Ecto neural progenitor cell (in vitro differentiated cells): ENCODE results near the gene RNF223.
"Not testable (repeated sequence)": the region's sequence is repeated elsewhere in the genome, so short reads cannot be mapped to it uniquely, and the experiment has no call there.

Experiments used
- DNase-seq: peaks from one replicate; pipeline ENCODE4 v3.0.0-alpha.2; 2018; ENCODE audit warnings: low spot score

The RNF223 gene

DNA sequence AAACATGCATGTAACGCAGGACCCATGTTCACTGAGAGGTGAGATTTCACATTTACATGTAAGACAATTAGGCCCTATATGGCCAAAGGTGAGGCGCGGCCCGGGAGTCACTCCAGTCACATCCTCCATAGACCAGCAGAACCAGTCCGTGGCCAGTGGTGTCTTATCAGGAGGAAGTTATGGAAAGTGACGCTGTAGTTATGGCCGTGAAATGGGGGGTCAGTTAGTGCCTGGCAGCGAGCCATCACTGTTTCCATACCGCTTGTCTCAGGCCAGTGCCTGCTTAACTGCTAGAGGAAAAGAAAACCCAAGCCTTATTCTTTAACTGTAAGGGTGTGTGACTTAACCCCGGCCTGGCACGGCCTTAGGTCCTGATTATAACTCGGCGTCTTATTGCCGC is 35.6 kb upstream of the RNF223 start:
- DNase-seq, result no peak

DNA sequence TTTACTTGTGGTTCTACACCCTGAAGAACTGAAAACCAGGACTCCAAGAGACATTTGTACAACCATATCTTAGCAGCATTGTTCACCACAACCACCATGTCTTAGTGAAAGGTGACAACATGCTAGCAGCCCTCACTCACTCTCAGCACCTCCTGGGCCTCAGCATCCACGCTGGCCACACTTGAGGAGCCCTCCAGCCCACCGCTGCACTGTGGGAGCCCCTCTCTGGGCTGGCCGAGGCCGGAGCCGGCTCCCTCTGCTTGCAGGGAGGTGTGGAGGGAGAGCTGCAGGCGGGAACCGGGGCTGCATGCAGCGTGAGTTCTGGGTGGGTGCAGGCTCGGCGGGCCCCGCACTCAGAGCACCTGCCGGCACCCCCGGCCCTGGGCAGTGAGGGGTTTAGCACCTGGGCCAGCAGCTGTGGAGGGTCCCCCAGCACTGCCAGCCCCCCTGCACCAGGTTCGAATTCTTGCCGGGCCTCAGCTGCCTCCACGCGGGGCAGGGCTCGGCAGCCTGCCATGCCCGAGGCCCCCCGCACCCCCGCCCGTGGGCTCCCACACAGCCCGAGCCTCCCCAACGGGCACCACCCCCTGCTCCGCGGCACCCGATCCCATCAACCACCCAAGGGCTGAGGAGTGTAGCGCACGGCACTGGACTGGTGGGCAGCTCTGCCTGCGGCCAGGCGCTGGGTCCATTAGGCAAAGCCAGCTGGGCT is 32.6 kb upstream of the RNF223 start:
- DNase-seq, result no peak

DNA sequence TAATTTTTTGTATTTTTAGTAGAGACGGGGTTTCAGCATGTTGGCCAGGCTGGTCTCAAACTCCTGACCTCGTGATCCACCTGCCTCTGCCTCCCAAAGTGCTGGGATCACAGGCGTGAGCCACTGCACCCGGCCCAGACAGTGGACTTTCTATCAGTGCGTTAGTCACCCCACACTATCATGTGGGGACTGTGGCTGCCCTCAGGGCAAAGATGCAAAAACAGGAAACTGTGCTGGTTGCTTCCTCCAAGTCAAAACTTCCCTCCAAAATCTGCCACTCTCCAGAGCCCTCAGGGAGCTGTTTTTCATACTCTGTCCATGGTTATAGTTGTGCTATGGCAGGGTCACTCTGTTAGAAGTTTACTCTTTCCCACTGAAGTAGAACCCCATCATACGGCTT is 30.0 kb upstream of the RNF223 start:
- not testable (repeated sequence) for DNase-seq

DNA sequence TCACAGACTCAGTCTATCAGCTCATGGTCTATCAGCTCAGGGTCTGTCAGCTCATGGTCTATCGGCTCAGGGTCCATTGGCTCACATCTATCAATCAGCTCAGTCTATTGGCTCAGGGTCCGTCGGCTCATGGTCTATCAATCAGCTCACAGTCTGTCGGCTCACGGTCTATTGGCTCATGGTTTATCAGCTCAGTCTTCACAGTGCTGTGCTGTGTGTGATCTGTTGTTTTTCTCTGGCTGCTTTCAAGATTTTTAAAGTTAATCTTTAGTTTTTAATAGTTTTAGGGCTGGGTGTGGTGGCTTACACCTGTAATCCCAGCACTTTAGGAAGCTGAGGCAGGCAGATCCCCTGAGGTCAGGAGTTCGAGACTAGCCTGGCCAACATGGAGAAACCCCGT is 27.4 kb upstream of the RNF223 start:
- peak; percentile 19 for DNase-seq

DNA sequence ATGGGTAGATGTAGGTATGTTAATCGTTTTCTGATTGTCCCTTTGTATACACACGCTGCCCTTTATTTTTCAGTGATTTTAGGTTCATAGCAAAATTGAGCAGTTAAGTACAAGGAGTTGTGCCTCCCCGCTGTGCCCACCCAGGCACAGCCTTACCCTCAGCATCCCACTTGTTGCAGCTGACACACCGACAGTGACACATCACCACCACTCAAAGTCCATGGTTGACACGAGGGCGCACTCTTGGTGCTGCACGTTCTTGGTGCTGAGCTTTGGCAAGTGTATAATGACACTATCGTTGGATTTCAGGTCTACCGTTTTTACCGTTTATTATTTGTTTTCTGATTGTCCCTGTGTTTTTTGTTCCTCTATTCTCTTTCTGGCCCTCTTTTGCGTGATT is 26.2 kb upstream of the RNF223 start:
- DNase-seq, result peak; percentile 13

DNA sequence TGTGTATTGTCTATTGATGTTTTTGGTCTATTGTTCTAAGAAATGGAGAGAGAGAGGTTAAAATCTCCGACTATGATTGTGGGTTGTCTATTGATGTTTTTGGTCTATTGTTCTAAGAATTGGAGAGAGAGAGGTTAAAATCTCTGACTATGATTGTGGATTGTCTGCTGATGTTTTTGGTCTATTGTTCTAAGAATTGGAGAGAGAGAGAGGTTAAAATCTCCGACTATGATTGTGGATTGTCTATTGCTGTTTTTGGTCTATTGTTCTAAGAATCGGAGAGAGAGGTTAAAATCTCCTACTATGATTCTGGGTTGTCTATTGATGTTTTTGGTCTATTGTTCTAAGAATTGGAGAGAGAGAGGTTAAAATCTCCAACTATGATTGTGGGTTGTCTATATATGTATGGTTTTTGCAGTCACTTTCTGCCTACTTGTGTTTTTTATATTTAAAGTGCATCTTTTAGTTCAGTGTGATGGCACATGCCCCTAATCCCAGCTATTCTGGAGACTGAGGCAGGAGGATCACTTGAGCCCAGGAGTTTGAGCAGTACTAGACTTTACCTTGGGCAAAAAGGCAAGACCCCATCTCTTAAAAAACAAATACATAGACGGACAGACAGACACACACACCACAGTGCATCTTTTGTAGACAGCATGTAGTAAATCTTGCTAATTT is 25.5 kb upstream of the RNF223 start:
- DNase-seq, result peak; percentile 8

DNA sequence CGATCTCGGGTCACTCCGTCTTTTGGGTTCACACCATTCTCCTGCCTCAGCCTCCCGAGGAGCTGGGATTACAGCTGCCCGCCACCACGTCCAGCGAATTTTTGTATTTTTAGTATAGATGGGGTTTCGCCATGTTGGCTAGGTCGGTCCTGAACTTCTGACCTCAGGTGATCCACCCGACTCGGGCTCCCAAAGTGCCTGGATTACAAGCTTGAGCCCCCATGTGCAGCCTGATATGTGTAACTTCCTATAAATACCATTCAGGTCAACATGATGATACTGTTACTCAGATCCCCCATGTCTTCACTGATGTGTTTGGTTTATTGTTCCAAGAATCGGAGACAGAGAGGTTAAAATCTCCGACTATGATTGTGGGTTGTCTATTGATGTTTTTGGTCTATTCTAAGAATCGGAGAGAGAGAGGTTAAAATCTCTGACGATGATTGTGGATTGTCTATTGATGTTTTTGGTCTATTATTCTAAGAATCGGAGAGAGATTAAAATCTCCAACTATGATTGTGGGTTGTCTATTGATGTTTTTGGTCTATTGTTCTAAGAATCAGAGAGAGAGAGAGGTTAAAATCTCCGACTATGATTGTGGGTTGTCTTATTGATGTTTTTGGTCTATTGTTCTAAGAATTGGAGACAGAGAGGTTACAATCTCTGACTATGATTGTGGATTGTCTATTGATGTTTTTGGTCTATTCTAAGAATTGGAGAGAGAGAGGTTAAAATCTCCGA is 24.7 kb upstream of the RNF223 start:
- DNase-seq, result peak; percentile 2

DNA sequence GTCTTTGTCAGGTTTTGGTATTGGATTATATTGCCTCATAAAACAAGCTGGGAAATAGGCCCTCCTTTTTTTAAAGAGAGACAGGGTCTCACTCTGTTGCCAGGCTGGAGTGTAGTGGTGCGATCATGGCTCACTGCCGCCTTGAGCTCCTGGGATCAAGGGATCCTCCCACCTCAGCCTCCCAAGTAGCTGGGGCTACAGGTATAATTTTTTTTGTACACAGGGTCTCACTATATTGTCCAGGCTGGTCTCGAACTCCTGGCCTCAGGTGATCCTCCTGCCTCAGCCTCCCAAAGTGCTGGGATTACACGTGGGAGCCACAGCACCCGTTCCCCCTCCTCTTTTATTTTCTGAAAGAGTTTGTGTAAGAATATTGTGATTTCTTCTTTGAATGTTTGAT is 22.0 kb upstream of the RNF223 start:
- peak; percentile 21 for DNase-seq

DNA sequence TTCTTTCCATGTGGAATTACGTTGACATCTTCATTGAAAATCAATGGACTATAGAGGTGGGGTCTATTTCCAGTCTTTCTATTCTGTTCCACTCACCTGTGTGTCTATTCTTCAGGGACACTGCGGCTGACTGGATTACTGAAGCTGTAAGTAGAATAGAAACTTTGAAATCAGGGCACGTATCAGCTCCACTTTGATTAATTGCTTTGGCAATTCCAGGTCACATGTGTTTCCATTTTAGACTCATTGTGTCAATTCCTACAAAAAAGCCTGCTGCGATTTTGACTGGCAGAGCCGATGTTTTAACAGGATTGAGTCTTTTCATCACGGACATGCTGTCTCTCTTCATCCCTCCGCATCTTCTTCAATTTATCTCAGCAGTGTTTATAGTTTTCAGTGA is 20.9 kb upstream of the RNF223 start:
- peak; percentile 1 for DNase-seq

DNA sequence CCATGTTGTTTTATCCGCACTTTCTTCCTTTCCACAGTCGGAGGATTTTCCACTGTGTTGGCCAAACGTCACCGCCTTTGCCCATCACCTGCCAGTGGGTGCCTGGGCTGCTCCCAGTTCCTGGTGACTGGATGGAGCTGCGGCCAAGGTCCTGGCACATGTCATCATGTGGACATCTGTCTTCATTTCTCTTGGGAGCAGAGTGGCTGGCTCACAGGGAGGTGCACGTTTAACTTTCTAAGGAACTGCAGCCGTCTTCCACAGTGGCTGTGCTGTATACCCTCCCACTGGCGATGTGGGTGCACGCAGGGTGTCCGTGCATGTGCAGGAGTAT is 19.5 kb upstream of the RNF223 start:
- DNase-seq, result peak; percentile 28

DNA sequence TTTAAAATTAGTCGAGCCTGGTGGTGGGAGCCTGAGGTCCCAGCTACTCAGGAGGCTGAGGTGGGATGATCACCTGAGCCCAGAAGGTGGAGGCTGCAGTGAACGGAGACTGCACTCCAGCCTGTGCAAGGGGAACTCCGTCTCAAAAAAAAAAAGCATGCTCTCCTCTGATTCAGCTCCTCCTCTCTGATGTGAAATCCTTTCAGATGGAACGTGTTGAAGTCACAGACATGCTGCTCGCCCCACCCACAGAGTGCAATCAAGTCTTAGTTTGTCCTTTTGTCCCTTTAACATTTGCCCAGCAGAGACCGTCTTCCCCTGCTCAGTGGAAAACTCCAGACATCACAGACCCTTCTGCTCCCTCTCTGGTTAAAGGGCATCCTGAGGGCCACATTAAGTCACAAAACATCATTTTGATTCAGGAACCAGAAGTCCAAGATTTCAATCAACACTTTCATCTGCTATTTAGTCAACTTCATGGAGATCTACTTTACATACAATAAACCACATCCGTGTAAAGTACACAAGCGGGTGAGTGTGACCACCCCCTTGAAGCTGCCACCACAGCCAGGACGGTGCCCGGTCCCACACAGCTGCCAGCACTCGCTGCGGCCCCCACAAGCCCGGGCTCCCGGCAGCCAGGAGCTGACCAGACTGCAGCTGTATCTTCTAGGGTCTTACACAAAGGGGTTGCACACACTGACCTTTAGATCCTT is 18.9 kb upstream of the RNF223 start:
- DNase-seq, result peak; percentile 27

DNA sequence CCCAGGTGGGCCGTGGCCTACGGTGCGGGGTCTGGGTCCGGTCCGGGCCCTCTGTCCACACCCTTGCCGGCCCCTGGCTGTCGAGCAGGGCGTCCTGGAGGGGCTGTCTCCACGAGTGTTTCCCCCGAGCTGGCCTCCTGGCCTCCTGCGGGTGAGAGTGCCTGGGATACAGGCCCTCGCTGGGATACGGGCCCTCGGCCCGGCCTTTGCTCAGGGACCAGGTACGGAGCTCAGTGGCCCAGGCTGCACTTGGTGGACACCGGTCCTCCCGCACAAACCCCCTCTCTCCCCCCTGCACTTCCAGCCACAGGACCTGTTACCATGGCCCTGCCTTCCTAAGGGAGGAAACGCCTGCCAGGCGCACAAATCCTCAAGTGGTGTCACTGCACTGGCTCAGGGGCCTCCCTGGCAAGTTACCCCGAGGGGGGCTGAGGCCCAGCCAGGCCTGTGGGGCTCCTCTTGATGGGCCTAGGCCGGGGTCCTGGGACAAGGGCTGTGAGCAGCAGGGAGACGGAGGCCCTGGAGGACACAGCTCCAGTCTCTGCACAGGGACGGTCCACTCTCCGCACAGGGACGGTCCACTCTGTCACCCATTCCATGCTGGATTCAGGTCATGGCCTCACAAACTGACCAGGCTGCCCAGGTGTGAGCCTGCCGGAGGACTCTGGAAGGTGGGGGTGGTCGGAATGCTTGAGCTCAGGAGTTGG is 18.2 kb upstream of the RNF223 start:
- peak; percentile 31 for DNase-seq

DNA sequence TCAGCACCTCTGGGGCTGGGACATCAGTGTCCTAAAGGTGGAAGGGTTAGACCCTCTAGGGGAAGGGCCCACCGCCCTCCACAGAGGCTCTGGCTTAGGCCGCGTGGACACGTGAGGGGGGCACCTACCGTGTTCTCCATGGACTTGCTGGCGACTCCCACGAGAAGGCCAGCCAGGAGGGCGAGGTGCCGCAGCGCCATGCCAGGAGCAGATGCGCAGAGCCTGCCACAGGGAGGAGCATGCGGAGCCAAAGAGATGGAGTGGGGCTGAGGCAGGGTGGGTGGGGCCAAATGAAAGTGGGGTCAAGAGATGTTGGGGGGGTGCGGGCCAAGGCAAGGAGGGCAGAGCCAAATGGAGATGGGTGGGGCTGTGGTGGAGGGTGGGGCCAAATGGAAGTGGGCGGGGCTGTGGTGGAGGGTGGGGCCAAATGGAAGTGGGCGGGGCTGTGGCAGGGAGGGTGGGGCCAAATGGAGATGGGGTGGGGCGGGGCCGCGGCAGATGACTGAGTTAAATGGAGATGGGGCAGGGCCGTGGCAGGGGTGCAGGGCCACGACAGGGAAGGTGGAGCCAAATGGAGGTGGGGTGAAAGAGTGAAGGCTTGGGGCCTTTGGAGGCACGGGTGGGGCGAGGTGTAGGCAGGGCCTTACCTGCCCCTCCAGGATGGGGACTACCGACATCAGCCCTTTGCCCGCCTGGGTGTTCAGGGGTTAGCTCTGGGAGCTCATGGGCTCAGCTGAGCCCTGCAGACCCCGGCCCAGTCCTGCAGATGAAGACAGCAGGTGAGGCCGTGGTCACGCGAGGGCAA is 17.4 kb upstream of the RNF223 start:
- peak; percentile 39 for DNase-seq

DNA sequence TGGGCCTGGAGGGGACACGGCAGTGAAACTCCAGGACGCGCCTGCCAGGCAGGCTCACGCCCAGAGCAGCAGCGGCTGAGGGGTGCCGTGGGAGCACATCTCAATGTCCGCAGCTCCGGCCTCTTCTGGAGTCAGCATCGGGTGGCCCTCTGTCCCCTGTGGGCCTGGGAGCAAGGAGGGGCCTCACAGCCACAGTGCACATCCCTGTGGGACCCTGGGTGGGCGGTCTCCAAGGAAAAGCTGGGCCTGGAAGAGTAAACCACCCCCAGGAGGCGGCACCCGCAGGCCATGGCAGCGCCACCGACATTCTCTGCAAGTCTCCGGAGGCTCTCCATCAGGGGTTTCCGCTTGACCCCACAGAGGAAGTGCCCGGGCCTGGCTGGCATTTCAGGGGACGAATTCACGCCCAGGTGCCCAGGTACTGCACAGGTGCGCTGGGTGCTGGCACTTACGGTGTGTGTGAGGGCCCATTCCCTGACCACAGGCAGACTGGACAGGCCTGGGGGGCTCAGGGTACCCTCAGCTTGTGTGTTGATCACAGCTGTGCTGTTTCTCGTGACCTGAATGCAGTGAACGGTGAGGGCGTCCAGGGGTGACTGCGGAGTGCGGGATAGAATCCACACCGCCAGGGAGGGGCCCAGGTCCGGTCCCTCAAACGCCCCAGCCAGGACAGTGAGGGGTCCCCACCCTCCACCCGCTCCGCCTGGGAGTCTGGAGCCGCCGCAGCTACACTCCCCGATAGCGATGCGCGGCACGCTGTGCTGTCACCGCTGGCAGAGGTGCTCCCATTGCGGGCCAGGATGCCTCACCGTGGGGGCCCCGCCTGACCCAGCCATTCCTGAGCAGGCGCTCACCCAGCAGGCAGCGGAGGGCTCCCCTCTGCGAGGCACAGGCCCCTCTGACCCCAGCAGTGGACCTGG is 16.6 kb upstream of the RNF223 start:
- DNase-seq, result peak; percentile 43

DNA sequence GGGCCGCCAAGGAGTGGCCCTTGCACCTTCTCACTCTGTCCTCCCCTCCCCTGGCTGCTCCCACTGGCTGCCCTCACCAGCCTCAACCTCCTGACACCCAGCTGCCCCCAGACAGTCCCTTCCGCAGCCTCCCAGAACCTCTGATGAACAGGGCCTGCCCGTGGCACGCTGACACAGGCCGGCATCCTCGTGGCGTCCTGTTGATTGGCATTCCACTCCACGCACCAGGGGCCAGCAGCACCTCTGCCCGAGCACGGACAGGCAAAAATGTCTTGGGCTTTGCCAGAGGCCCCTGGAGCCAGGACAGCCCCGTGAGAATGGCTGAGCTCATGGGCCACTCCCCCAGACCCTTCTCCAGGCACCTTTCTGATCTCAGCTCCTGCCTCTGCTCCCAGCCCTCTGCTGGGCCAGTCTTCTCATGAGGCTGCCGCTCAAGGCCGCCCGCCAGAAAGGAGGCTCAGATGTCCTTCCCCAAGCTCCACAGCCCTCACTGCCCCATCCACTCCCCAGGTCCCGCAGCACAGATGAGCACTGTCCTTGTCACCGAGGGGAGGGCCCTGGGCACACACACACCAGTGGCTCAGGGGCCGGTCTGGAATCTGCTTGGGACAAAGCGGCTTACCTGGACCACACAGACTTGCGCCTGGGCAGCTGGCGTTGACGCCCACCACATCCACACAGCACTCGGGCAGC is 15.8 kb upstream of the RNF223 start:
- peak; percentile 42 for DNase-seq

DNA sequence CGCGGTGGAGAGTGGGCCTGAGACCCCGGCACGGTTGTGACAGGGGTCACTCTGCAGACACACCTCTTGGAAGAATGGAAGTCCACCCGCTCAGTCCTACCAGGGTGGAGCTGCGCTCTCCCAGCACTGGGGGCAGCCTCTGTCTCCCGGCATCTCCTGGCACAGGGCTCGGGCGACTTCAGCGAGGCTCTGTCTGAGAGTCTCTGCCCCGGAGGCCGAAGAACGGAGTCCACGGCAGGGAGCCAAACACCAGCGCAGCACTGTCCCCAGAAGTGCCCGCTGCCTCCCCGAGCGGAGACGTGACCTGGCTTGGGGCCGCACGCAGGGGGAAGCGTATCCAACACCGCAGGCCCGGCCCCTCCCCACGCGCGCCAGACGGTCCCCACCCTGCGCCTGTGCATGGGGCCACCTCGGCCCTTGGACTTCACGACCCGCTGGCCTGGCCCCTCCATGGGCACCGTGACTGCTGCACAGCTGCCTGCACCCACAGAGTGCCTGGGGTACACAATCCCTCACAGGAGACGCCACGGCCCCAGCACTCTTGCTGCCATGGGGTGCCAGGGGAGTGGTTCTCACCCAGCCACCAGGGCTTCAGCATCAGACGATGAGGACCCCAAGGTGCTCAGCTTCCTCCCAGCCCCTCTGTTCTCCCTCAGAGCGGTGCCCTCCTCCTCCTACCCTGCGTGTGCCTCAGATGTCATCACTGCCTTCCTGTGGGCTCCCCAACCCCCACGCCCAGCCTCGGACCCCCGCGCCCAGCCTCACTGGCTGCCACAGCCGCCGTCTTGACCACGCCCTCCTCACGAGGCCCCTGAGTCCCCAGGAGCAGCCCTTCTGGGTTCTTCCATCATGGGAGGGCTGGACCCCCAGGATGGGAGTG is 14.9 kb upstream of the RNF223 start:
- peak; percentile 35 for DNase-seq

DNA sequence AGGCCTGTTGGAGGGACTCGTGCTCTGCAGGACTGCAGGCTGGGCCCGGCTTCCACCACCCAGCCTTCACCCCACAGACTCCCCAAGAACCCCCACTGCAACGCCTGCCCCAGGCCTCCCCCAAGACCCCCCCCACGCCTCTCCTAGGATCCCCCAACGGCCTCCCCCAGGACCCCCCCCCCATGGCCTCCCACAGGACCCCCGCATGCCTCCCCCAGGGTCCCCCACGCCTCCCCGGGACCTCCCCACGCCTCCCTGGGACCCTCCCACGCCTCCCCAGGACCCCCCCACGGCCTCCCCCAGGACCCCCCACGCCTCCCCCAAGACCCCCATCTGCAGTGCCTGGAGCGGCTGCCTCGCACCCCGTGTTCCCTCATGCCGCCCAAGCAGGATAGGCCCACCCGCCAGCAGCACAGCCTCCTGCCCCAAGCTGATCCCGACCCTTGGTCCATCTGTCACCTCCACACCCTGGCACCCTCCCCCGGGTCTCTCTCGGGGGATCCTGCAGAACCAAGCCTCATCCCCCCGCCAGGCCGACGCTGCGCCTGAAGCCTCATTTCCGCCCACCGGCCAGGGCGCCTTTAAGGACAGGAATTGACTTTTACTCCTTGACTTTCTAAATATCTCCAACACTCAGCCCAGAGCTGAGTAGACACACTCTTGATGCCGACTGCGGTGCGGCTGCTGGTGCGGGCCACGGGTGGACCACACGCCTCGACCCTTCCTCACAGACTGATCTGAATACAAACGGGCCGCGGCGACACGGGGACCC is 14.1 kb upstream of the RNF223 start:
- DNase-seq, result peak; percentile 36
